ENCODE data around the gene CNGA2. TPM values are rescaled to one million over a fixed set of nuclear protein-coding genes. Genes with fewer than 3 reads are reported as not detected.

The CNGA2 gene
- not detected for total RNA-seq
- not detected for polyA plus RNA-seq

- H3K4me1 ChIP-seq (ENCODE audit: insufficient read depth, low read length): no peaks in the 10 kb centered on the region
- peaks cover 5 to 11% of the 10 kb centered on the region in 2 donors for H3K27me3 Mint-ChIP-seq
- no peak within 1 kb of the TSS for H3K27ac ChIP-seq (ENCODE audit: low read depth, low read length)
- H3K9me3 ChIP-seq (ENCODE audit: control insufficient read depth in 1 of 2, low read length in 2 of 2): no peaks in the 10 kb centered on the region
- DNase-seq: no peak
- intact Hi-C loops (cut with micrococcal nuclease): no loop called here
- H3K27ac Mint-ChIP-seq: no peak within 1 kb of the TSS
- no peaks in the 10 kb centered on the region for H3K4me1 Mint-ChIP-seq
- H3K4me3 Mint-ChIP-seq: no peak within 1 kb of the TSS
- no peaks in the 10 kb centered on the region for H3K36me3 ChIP-seq (ENCODE audit: insufficient read depth, low read length)
- ChIA-PET CTCF (ENCODE audit: partially characterized antibody) (no interaction called here), POLR2A (ENCODE audit: partially characterized antibody) (no interaction called here)
- H3K27me3 ChIP-seq (ENCODE audit: insufficient read depth, low read length): no peaks in the 10 kb centered on the region
- H3K36me3 Mint-ChIP-seq: no peaks in the 10 kb centered on the region
- peaks cover 0 to 2% (median 0%) of the 10 kb centered on the region in 8 donors for H3K9me3 Mint-ChIP-seq
- H3K4me3 ChIP-seq (ENCODE audit: low read length in 2 of 2): no peak within 1 kb of the TSS
Observed at GRCh38 chrX:151734446-151734845, at the start of gene CNGA2. Gene CNGA2, plus strand, starts transcription at chrX:151734746. Its CDS starts 3,738 bp downstream, at chrX:151738484.

- no peaks in the 10 kb centered on the region for H3K36me3 ChIP-seq (ENCODE audit: insufficient read depth, low read length)
- POLR2A ChIA-PET (ENCODE audit: partially characterized antibody): no interaction called here
- no peak overlapping the region for H3K27ac ChIP-seq (ENCODE audit: low read depth, low read length)
- no peaks in the 10 kb centered on the region for H3K27me3 ChIP-seq (ENCODE audit: insufficient read depth, low read length)
- Mint-ChIP-seq H3K27me3 (peaks cover 0 to 3% of the 10 kb centered on the region in 2 donors), H3K4me3 (no peak overlapping the region), H3K27ac (no peak overlapping the region), H3K4me1 (peaks cover 0 to 2% (median 0%) of the 10 kb centered on the region in 4 donors), H3K36me3 (no peaks in the 10 kb centered on the region), H3K9me3 (no peaks in the 10 kb centered on the region)
- no peak for DNase-seq
- H3K4me1 ChIP-seq (ENCODE audit: insufficient read depth, low read length): no peaks in the 10 kb centered on the region
- intact Hi-C loops (cut with micrococcal nuclease): no loop called here
- no peak overlapping the region for H3K4me3 ChIP-seq (ENCODE audit: low read length in 2 of 2)
- H3K9me3 ChIP-seq (ENCODE audit: control insufficient read depth in 1 of 2, low read length in 2 of 2): no peaks in the 10 kb centered on the region
- CTCF ChIA-PET (ENCODE audit: partially characterized antibody): no interaction called here
Observed at GRCh38 chrX:151687635-151688034, 46.9 kb upstream of the CNGA2 start.

GRCh38 chrX:151688695-151689094 is 45.9 kb upstream of the CNGA2 start:
- POLR2A ChIA-PET (ENCODE audit: partially characterized antibody): no interaction called here
- no peak overlapping the region for H3K4me3 Mint-ChIP-seq
- no peaks in the 10 kb centered on the region for H3K27me3 ChIP-seq (ENCODE audit: insufficient read depth, low read length)
- CTCF ChIA-PET (ENCODE audit: partially characterized antibody): no interaction called here
- DNase-seq: no peak
- H3K9me3 ChIP-seq (ENCODE audit: control insufficient read depth in 1 of 2, low read length in 2 of 2): no peaks in the 10 kb centered on the region
- intact Hi-C loops (cut with micrococcal nuclease): no loop called here
- H3K4me3 ChIP-seq (ENCODE audit: low read length in 2 of 2): no peak overlapping the region
- no peaks in the 10 kb centered on the region for H3K9me3 Mint-ChIP-seq
- H3K4me1 ChIP-seq (ENCODE audit: insufficient read depth, low read length): no peaks in the 10 kb centered on the region
- H3K36me3 Mint-ChIP-seq: no peaks in the 10 kb centered on the region
- no peak overlapping the region for H3K27ac ChIP-seq (ENCODE audit: low read depth, low read length)
- no peak overlapping the region for H3K27ac Mint-ChIP-seq
- no peaks in the 10 kb centered on the region for H3K36me3 ChIP-seq (ENCODE audit: insufficient read depth, low read length)
- no peaks in the 10 kb centered on the region for H3K4me1 Mint-ChIP-seq
- H3K27me3 Mint-ChIP-seq: peaks cover 0 to 2% of the 10 kb centered on the region in 2 donors

GRCh38 chrX:151692825-151693224 is 41.7 kb upstream of the CNGA2 start:
- no peaks in the 10 kb centered on the region for H3K9me3 ChIP-seq (ENCODE audit: control insufficient read depth in 1 of 2, low read length in 2 of 2)
- Mint-ChIP-seq H3K27ac (no peak overlapping the region), H3K9me3 (no peaks in the 10 kb centered on the region), H3K27me3 (peaks cover 5% of the 10 kb centered on the region in 2 donors), H3K36me3 (no peaks in the 10 kb centered on the region), H3K4me1 (no peaks in the 10 kb centered on the region), H3K4me3 (no peak overlapping the region)
- H3K4me3 ChIP-seq (ENCODE audit: low read length in 2 of 2): no peak overlapping the region
- no peak overlapping the region for H3K27ac ChIP-seq (ENCODE audit: low read depth, low read length)
- intact Hi-C loops (cut with micrococcal nuclease): no loop called here
- ChIA-PET POLR2A (ENCODE audit: partially characterized antibody) (no interaction called here), CTCF (ENCODE audit: partially characterized antibody) (no interaction called here)
- no peaks in the 10 kb centered on the region for H3K36me3 ChIP-seq (ENCODE audit: insufficient read depth, low read length)
- no peak for DNase-seq
- no peaks in the 10 kb centered on the region for H3K4me1 ChIP-seq (ENCODE audit: insufficient read depth, low read length)
- H3K27me3 ChIP-seq (ENCODE audit: insufficient read depth, low read length): no peaks in the 10 kb centered on the region

- intact Hi-C loops (cut with micrococcal nuclease): no loop called here
- H3K4me1 ChIP-seq (ENCODE audit: insufficient read depth, low read length): no peaks in the 10 kb centered on the region
- no peaks in the 10 kb centered on the region for H3K27me3 ChIP-seq (ENCODE audit: insufficient read depth, low read length)
- no peak overlapping the region for H3K4me3 ChIP-seq (ENCODE audit: low read length in 2 of 2)
- no peak overlapping the region for H3K27ac Mint-ChIP-seq
- no peak for DNase-seq
- no peak overlapping the region for H3K4me3 Mint-ChIP-seq
- no peaks in the 10 kb centered on the region for H3K9me3 Mint-ChIP-seq
- H3K36me3 ChIP-seq (ENCODE audit: insufficient read depth, low read length): no peaks in the 10 kb centered on the region
- ChIA-PET POLR2A (ENCODE audit: partially characterized antibody) (no interaction called here), CTCF (ENCODE audit: partially characterized antibody) (no interaction called here)
- no peak overlapping the region for H3K27ac ChIP-seq (ENCODE audit: low read depth, low read length)
- peaks cover 5% of the 10 kb centered on the region in 2 donors for H3K27me3 Mint-ChIP-seq
- no peaks in the 10 kb centered on the region for H3K36me3 Mint-ChIP-seq
- no peaks in the 10 kb centered on the region for H3K9me3 ChIP-seq (ENCODE audit: control insufficient read depth in 1 of 2, low read length in 2 of 2)
- no peaks in the 10 kb centered on the region for H3K4me1 Mint-ChIP-seq
Observed at GRCh38 chrX:151694121-151694520, 40.4 kb upstream of the CNGA2 start.

- no peak within 1 kb of the TSS for H3K4me3 Mint-ChIP-seq
- CTCF ChIA-PET (ENCODE audit: partially characterized antibody): no interaction called here
- H3K9me3 Mint-ChIP-seq: no peaks in the 10 kb centered on the region
Observed at GRCh38 chrX:151694661-151695582, 39.6 kb upstream of the CNGA2 start, which contains the start of gene PRRG3. Gene PRRG3, plus strand, starts transcription at chrX:151695458. Its CDS starts 3,357 bp downstream, at chrX:151698815.

GRCh38 chrX:151695583-151696340 is 38.8 kb upstream of the CNGA2 start:
- H3K4me3 Mint-ChIP-seq: no peak overlapping the region

More at GRCh38 chrX:151694661-151695582, 39.6 kb upstream of the CNGA2 start, which contains the start of gene PRRG3:
- H3K36me3 ChIP-seq (ENCODE audit: insufficient read depth, low read length): no peaks in the 10 kb centered on the region
- H3K9me3 ChIP-seq (ENCODE audit: control insufficient read depth in 1 of 2, low read length in 2 of 2): no peaks in the 10 kb centered on the region
- H3K27ac ChIP-seq (ENCODE audit: low read depth, low read length): no peak within 1 kb of the TSS
- POLR2A ChIA-PET (ENCODE audit: partially characterized antibody): no interaction called here
- no peak within 1 kb of the TSS for H3K27ac Mint-ChIP-seq
- no peaks in the 10 kb centered on the region for H3K4me1 Mint-ChIP-seq
- H3K36me3 Mint-ChIP-seq: no peaks in the 10 kb centered on the region
- H3K27me3 ChIP-seq (ENCODE audit: insufficient read depth, low read length): no peaks in the 10 kb centered on the region
- intact Hi-C loops (cut with micrococcal nuclease): no loop called here
- no peak within 1 kb of the TSS for H3K4me3 ChIP-seq (ENCODE audit: low read length in 2 of 2)
- no peak for DNase-seq
- peaks cover 5% of the 10 kb centered on the region in 2 donors for H3K27me3 Mint-ChIP-seq
- no peaks in the 10 kb centered on the region for H3K4me1 ChIP-seq (ENCODE audit: insufficient read depth, low read length)

More at GRCh38 chrX:151695583-151696340, 38.8 kb upstream of the CNGA2 start:
- intact Hi-C loops (cut with micrococcal nuclease): no loop called here
- H3K9me3 Mint-ChIP-seq: no peaks in the 10 kb centered on the region
- no peaks in the 10 kb centered on the region for H3K4me1 Mint-ChIP-seq
- DNase-seq: no peak
- Histone ChIP-seq H3K4me3 (ENCODE audit: low read length in 2 of 2) (no peak overlapping the region), H3K9me3 (ENCODE audit: control insufficient read depth in 1 of 2, low read length in 2 of 2) (no peaks in the 10 kb centered on the region), H3K4me1 (ENCODE audit: insufficient read depth, low read length) (no peaks in the 10 kb centered on the region), H3K36me3 (ENCODE audit: insufficient read depth, low read length) (no peaks in the 10 kb centered on the region), H3K27ac (ENCODE audit: low read depth, low read length) (no peak overlapping the region), H3K27me3 (ENCODE audit: insufficient read depth, low read length) (no peaks in the 10 kb centered on the region)
- ChIA-PET CTCF (ENCODE audit: partially characterized antibody) (no interaction called here), POLR2A (ENCODE audit: partially characterized antibody) (no interaction called here)
- H3K27me3 Mint-ChIP-seq: peaks cover 5% of the 10 kb centered on the region in 2 donors
- H3K27ac Mint-ChIP-seq: no peak overlapping the region
- H3K36me3 Mint-ChIP-seq: no peaks in the 10 kb centered on the region

All from CD4-positive, alpha-beta memory T cell (primary cell).